ENCODE results near the gene HDHD5.
"Not testable (repeated sequence)": the region's sequence is repeated elsewhere in the genome, so short reads cannot be mapped to it uniquely, and the experiment has no call there.

HDHD5 gene

GRCh38 chr22:17157714-17158113 is 1.4 kb downstream of the HDHD5 start:
- no peak for DNase-seq (ENCODE audit: low read depth in 1 of 2, low spot score in 1 of 2)

GRCh38 chr22:17155941-17156340 is 3.1 kb downstream of the HDHD5 start:
- no peak for DNase-seq (ENCODE audit: low read depth in 1 of 2, low spot score in 1 of 2)

- no peak for DNase-seq (ENCODE audit: low read depth in 1 of 2, low spot score in 1 of 2)
Observed at GRCh38 chr22:17152971-17153370, 6.1 kb downstream of the HDHD5 start.

GRCh38 chr22:17152340-17152739 is 6.7 kb downstream of the HDHD5 start:
- no peak for DNase-seq (ENCODE audit: low read depth in 1 of 2, low spot score in 1 of 2)

- no peak for DNase-seq (ENCODE audit: low read depth in 1 of 2, low spot score in 1 of 2)
Observed at GRCh38 chr22:17149076-17149815, 9.8 kb downstream of the HDHD5 start.

- not testable (repeated sequence) for DNase-seq (ENCODE audit: low read depth in 1 of 2, low spot score in 1 of 2)
Observed at GRCh38 chr22:17147458-17147857, 11.6 kb downstream of the HDHD5 start.

GRCh38 chr22:17145021-17145680 is 13.9 kb downstream of the HDHD5 start:
- DNase-seq (ENCODE audit: low read depth in 1 of 2, low spot score in 1 of 2), result no peak

DNA sequence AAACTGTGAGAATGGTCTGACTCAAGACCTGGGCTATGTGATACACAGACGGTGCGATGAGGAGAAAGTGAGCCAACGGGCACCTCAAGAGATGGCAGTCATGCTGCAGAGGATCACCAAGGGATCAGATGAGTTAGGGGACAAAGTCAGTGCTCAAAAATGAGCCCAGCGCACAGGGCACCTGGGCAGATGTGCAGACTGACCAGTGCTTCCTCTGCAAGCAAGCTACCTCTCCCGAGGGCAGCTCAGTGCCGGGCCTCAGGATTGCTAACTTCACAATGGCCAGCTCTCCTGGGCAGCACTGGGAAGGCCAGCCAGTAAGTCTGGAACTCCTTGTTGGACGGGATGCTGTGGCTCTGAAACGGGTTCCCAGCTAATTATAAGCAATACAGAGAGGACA is 15.3 kb downstream of the HDHD5 start:
- no peak for DNase-seq (ENCODE audit: low read depth in 1 of 2, low spot score in 1 of 2)

DNA sequence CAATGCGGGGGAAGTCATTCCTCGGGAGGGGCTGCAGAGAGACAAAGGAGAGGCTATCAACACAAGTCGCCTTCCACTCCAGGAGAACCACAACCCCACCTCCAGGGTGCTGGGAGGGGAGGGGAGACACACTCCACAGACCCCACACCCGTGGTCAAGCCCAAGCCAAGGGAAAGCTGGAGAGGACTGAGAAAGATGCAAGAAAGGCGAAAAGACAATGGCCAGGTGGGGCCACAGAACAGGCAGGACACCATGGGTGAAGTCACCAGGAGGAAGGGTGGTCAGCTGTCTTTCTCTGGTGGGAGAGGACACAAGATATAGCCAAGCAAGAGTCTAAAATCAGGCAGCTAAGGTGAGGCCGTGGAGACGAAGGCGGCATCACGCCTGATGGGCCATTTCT is 16.0 kb downstream of the HDHD5 start:
- no peak for DNase-seq (ENCODE audit: low read depth in 1 of 2, low spot score in 1 of 2)

DNA sequence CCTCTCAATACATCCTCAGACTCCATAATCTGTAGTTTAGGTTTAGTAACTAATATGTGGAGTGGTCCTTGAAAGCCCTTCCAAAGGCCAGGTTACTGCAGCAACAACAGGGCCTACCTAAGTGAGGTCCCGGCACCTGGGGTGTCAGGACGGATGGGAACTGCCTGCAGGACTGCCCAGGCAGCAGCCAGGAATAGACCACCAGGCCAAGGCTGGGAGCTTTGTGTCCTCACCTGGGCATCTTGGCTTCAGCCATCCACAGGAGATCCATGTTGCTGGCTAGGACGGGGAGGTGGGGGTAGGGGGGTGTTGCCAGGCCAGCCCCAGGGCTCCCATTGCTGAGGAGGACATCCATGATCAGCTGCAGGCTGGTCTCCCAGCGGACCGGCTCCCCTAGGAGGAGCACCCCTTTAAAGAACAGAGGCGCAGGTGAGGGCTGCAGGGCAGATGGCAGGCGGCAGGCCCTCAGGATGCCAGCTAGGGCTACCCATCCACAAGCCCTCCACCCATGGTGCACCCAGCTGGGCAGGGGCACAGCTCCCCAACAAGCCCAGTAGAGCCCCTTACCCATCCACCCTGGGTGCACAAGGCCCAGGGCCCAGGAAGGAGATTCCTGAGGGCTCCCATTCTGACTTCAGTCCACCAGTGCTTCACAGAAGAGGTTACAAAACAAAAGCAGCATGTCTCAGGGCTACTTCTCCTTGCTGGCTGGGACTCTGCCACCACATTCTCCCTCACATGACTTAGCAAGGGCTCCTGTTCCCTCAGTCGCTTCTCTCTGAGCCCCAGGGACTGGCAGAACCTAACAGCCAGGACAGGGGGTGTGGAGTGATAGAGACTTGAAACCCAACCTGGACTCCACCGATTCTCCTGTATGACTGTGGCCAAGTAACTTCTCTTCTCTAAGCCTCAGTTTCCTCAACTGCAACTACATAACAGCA is 18.0 kb downstream of the HDHD5 start:
- DNase-seq (ENCODE audit: low read depth in 1 of 2, low spot score in 1 of 2), result no peak

DNA sequence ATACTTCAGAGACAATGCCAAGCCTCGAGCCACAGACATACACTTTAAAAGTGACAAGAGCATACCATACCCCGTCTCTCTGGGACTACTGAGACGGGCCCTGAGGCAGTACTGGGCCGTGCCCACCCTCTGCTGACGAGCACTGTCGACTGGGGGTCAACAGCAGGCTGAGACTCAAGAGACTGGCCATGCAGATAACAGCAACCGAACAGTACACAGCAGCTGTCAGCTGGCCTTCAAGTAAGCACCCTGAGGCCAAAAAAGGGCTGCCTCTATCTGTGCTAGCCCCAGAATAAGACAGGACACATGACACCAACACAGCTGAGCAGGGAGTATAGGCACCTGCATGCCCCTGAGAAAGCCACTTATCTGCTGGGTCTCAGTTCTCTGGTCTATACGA is 19.1 kb downstream of the HDHD5 start:
- no peak for DNase-seq (ENCODE audit: low read depth in 1 of 2, low spot score in 1 of 2)

DNA sequence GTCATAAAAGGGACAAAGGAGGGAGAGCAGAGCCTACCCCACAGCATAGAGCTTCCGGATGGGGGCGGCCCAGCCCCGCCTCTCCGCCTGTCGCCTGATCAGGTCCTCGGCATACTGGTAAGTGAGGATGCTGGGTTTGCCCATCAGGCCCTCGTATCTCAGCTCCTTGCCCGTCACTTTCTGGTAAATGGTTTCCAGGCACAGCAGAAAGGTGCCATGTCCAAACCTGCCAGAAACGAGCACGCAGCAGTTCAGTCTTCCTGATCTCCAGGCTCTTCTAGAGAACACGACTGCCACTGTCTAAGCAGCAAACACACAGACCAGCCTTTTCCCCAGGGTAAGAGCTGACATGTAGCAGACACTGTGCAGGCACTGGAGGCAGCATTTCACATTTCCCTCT is 20.6 kb downstream of the HDHD5 start:
- DNase-seq (ENCODE audit: low read depth in 1 of 2, low spot score in 1 of 2), result no peak

DNA sequence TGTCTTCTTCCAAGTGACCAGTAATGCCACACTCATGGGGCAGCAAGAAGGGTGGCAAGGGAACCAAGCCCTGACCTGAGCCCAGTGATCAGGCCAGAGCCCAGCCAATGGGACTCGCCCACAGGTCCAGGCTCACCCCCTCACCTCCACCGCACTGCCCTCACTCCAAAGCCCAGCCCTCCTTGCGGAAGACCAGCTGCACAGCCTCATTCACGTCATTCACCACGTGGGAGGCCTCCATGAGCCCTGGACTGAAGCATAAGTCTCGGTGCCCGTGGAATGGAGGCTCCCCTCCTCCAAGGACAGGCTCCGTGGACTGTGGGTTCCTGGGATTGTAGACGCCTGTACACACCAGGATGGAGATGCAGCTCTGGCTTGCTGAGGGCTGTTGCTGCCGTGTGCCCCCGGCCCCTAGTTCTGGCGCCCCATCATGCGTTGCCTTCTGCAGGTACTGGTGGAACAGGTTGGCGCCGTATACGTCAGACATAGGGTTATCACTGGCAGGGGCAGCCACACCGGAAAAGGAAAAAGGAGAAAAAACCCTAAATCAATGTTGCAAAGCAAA is 21.1 kb downstream of the HDHD5 start:
- no peak for DNase-seq (ENCODE audit: low read depth in 1 of 2, low spot score in 1 of 2)

DNA sequence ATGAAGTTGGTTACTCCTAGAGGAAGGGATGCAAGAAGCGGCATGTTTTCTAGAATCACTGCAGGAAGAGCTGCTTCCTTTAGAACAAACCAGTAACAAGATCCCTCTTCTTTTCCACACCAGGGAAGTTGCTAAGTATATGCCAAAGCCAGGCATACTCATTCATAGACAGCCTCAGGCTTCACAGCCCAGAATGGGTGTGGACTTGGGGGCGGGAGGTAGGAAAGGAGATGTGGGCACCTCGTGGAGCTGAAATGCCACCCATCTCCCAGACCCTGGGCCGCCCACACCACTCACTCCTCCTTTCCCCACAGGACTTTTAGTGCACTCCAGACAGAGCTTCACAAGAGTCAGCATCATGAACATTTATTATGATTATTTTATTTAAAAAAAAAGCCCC is 21.9 kb downstream of the HDHD5 start:
- no peak for DNase-seq (ENCODE audit: low read depth in 1 of 2, low spot score in 1 of 2)

- no peak for DNase-seq (ENCODE audit: low read depth in 1 of 2, low spot score in 1 of 2)
Observed at GRCh38 chr22:17135153-17135760, 23.8 kb downstream of the HDHD5 start.

DNA sequence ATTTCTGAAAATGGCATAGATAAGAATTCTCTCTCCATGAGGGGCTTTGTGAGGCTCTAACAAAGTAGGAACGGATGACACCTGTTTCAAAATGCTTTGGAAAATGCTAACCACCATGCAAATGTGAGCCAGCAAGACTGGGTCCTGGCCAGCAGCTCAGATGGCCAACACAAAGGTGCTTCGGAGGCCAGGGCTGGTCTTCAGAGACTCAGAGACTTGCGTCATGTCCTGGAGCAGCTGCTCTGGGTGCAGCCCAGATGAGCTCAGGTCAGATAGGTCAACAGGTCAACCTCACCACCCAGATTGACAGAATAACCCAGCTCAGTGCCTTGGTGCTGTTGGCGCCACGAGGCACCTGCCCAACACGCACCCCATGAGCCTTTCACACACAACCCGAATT is 25.9 kb downstream of the HDHD5 start:
- DNase-seq (ENCODE audit: low read depth in 1 of 2, low spot score in 1 of 2), result no peak

DNA sequence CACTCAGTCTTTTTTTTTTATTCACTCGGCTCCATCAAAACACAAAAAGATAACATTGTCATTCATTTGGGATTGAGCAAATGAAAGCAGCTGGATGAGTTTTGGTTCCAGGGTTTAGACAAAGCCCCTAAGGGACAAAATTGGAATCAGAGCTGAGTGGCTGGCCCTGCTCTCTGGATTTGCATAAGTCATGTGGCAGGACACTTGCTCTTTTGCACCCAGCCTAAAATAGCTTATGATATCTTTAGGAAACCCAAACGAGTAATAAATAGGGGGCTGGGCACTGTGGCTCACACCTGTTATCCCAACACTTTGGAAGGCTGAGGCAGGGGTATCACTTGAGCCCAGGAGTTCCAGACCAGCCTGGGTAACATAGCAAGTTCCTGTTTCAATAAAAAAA is 27.0 kb downstream of the HDHD5 start:
- no peak for DNase-seq (ENCODE audit: low read depth in 1 of 2, low spot score in 1 of 2)

DNA sequence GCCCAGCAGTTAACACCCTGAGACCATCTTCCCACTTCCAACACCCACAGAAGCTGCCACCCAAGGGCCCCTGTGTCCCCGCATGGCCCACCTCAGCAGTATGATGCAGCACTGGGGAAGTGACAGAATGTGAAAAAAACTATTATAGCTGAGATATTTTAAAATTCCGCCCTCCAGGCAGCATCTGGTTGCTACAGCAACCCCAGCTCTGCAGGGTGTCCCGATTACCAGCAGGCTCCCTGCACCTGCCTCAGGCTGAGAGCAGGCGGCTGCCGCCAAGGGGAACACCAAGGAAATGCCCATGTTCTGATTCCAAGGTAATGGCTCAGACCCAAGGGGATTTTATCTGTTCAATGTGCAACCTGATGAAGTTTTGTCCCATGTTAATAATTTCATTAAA is 27.4 kb downstream of the HDHD5 start:
- no peak for DNase-seq (ENCODE audit: low read depth in 1 of 2, low spot score in 1 of 2)

DNA sequence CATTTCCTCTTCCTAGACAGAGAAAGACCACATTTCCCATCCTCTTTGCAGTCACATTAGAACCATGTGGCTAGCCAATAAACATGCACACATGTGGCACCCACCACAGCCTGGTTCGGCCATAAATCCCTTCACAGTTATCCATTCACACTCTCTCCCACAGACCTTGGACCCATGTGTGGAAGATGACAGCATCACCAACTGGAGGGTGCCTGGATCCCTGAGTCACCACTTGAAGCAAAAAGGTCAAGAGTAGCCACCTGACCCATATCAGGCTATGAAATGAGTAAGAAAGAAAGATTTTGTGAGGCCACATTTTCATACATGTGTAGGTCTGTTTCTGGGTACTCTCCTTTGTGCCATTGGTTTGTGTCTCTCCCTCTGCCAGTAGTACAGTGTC is 28.9 kb downstream of the HDHD5 start:
- no peak for DNase-seq (ENCODE audit: low read depth in 1 of 2, low spot score in 1 of 2)

GRCh38 chr22:17121233-17122195 is 37.6 kb downstream of the HDHD5 start, which contains the start of gene TMEM121B:
TSS of gene TMEM121B (minus strand) at chr22:17121360. CDS start at chr22:17121127, 233 bp downstream.
- DNase-seq (ENCODE audit: low read depth in 1 of 2, low spot score in 1 of 2), result no peak
